ENCODE data around the gene ANKRD11.

DNA sequence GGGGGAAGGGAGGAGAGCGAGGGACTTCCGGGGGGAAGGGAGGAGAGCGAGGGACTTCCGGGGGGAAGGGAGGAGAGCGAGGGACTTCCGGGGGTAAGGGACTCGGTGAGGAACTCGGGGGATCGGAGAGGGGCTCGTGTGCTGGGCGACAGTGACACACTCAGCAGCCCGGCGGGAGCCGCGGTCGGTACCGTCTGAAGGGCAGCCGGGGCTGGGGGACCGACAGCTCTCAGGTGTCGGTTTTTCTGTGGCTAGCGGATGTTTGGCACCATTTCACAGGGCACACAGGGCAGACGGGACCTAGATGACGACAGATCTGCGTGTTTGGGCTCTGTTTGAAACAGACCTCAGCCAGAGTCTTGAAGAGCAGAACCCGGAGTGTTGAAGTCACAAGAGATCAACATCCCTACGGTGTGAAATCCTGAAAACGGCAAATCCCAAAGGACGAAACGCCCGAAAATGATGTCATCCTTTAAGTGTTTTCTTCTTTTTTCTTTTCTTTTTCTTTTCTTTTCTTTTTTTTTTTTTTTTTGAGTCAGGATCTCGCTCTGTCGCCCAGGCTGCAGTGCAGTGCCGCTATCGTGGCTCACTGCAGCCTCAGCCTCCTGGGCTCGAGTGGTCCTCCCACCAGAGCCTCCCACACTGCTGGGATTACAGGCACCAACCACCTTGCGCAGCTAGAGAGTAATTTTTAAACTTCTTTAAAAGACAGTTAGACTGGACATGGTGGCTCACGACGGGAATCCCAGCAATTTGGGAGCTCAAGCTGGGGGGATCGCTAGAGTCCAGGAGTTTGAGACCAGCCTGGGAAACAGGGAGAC is 249.0 kb downstream of the ANKRD11 start:
- TF ChIP-seq, protein P1, sequence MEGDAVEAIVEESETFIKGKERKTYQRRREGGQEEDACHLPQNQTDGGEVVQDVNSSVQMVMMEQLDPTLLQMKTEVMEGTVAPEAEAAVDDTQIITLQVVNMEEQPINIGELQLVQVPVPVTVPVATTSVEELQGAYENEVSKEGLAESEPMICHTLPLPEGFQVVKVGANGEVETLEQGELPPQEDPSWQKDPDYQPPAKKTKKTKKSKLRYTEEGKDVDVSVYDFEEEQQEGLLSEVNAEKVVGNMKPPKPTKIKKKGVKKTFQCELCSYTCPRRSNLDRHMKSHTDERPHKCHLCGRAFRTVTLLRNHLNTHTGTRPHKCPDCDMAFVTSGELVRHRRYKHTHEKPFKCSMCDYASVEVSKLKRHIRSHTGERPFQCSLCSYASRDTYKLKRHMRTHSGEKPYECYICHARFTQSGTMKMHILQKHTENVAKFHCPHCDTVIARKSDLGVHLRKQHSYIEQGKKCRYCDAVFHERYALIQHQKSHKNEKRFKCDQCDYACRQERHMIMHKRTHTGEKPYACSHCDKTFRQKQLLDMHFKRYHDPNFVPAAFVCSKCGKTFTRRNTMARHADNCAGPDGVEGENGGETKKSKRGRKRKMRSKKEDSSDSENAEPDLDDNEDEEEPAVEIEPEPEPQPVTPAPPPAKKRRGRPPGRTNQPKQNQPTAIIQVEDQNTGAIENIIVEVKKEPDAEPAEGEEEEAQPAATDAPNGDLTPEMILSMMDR (conservative IDR thresholded peaks at IDR 0.05; ENCODE audit: low read length): no peak
- no peak for TF ChIP-seq EZH2phosphoT487 (IDR thresholded peaks at IDR 0.05; ENCODE audit: borderline replicate concordance)

All from Loucy (cell line).